Measurements from ENCODE around the gene ARHGAP20. TPM values are rescaled to one million over a fixed set of nuclear protein-coding genes. Genes with fewer than 3 reads are reported as not detected.

ARHGAP20 gene
- total and polyA plus RNA-seq, 9 of the 15 experiments (the other 6 are each of a cell fraction or from before 2014, with no cell fraction given): 0.07 TPM; not detected in 8

- no peak overlapping the region for H2AFZ ChIP-seq (ENCODE audit: low read depth, low read length)
- in situ Hi-C loops (cut with MboI): no loop called here
- POLR2A ChIA-PET: interaction anchor here (0.7 kb wide), 1 partner anchor 21 kb away, joined by 4 read pairs; no protein-coding TSS in a partner anchor
- H3K9me1 ChIP-seq (ENCODE audit: control insufficient read depth, insufficient read depth, low read length): no peaks in the 10 kb centered on the region
- H3K4me2 ChIP-seq (ENCODE audit: insufficient read depth, low read length): no peak overlapping the region
- H4K20me1 ChIP-seq (replicated peaks; ENCODE audit: control insufficient read depth, insufficient read depth, low read length): no peaks in the 10 kb centered on the region
- H3K27me3 ChIP-seq (ENCODE audit: control insufficient read depth in 2 of 2, insufficient read depth in 2 of 2, low read length in 2 of 2): no peaks in the 10 kb centered on the region
- WGBS (ENCODE audit: insufficient coverage, low coverage, missing lambda C conversion rate): 0% methylated on average over 1 of the region's 1 CpG
- CTCF ChIA-PET (ENCODE audit: low intra/inter-chr PET ratio): no interaction called here
- no peak for ATAC-seq
- DNase-seq (ENCODE audit: extremely low read depth in 1 of 4, low spot score in 3 of 4): no peak
- no peak for TF ChIP-seq ZFP1 (CRISPR knock-in tag; IDR thresholded peaks at IDR 0.05)
- TF ChIP-seq RAD21 (CRISPR knock-in tag; conservative IDR thresholded peaks at IDR 0.05 in 1 of 2, IDR thresholded peaks at IDR 0.05 in 1 of 2): 0 out of 4 replicates have a peak, but pooled peaks of 1 of the 2 experiments have one; percentile 12
- intact Hi-C loops (cut with micrococcal nuclease): no loop called here
- no peak overlapping the region for H3K27ac ChIP-seq (ENCODE audit: extremely low read depth, low read depth, low read length)
- no peak overlapping the region for H3K9ac ChIP-seq (ENCODE audit: insufficient read depth in 1 of 2, low read depth in 2 of 2, low read length in 2 of 2)
- H3K9me3 ChIP-seq (replicated peaks; ENCODE audit: control insufficient read depth, insufficient read depth, low read depth, low read length): no peaks in the 10 kb centered on the region
- FAIRE-seq: no peak
- no TSS peak for BruUV-seq (replicated peaks)
- no peaks in the 10 kb centered on the region for H3K79me2 ChIP-seq (ENCODE audit: control insufficient read depth, insufficient read depth, low read length)
- no peaks in the 10 kb centered on the region for H3K4me1 ChIP-seq (replicated peaks in 1 of 2; ENCODE audit: control insufficient read depth in 2 of 2, insufficient read depth in 2 of 2, low read length in 2 of 2)
- H3K36me3 ChIP-seq (ENCODE audit: control insufficient read depth, insufficient read depth, low read length): no peaks in the 10 kb centered on the region
- no peak overlapping the region for H3K4me3 ChIP-seq
Observed at GRCh38 chr11:110738641-110739040, 26.4 kb upstream of the ARHGAP20 start.

GRCh38 chr11:110737593-110737992, 25.4 kb upstream of the ARHGAP20 start:
- Histone ChIP-seq H3K9me3 (replicated peaks; ENCODE audit: control insufficient read depth, insufficient read depth, low read depth, low read length) (no peaks in the 10 kb centered on the region), H3K4me2 (ENCODE audit: insufficient read depth, low read length) (no peak overlapping the region), H3K27me3 (ENCODE audit: control insufficient read depth in 2 of 2, insufficient read depth in 2 of 2, low read length in 2 of 2) (no peaks in the 10 kb centered on the region), H3K79me2 (ENCODE audit: control insufficient read depth, insufficient read depth, low read length) (no peaks in the 10 kb centered on the region), H3K4me1 (replicated peaks in 1 of 2; ENCODE audit: control insufficient read depth in 2 of 2, insufficient read depth in 2 of 2, low read length in 2 of 2) (no peaks in the 10 kb centered on the region), H3K4me3 (no peak overlapping the region), H4K20me1 (replicated peaks; ENCODE audit: control insufficient read depth, insufficient read depth, low read length) (no peaks in the 10 kb centered on the region), H3K36me3 (ENCODE audit: control insufficient read depth, insufficient read depth, low read length) (no peaks in the 10 kb centered on the region), H3K27ac (ENCODE audit: extremely low read depth, low read depth, low read length) (no peak overlapping the region), H3K9ac (ENCODE audit: insufficient read depth in 1 of 2, low read depth in 2 of 2, low read length in 2 of 2) (no peak overlapping the region), H2AFZ (ENCODE audit: low read depth, low read length) (no peak overlapping the region), H3K9me1 (ENCODE audit: control insufficient read depth, insufficient read depth, low read length) (no peaks in the 10 kb centered on the region)
- intact Hi-C loops (cut with micrococcal nuclease): no loop called here
- BruUV-seq (replicated peaks): no TSS peak
- in situ Hi-C loops (cut with MboI): no loop called here
- DNase-seq (ENCODE audit: extremely low read depth in 1 of 4, low spot score in 3 of 4) (no peak), ATAC-seq (no peak), FAIRE-seq (no peak)
- ChIA-PET CTCF (ENCODE audit: low intra/inter-chr PET ratio) (no interaction called here), POLR2A (no interaction called here)
- WGBS (ENCODE audit: insufficient coverage, low coverage, missing lambda C conversion rate): 0% methylated on average over 2 of the region's 2 CpGs
- TF ChIP-seq RBM17 (IDR thresholded peaks at IDR 0.05; ENCODE audit: borderline replicate concordance, low read depth, low read length): no peak
- no peak for TF ChIP-seq BRCA1 (IDR thresholded peaks at IDR 0.05)
- TF ChIP-seq BRCA1 (CRISPR knock-in tag; IDR thresholded peaks at IDR 0.05): no peak
- no peak for TF ChIP-seq MYNN (IDR thresholded peaks at IDR 0.05)
- no peak for TF ChIP-seq MYNN (CRISPR knock-in tag; IDR thresholded peaks at IDR 0.05)
- TF ChIP-seq ZBTB17 (CRISPR knock-in tag; IDR thresholded peaks at IDR 0.05): no peak
- TF ChIP-seq VEZF1 (CRISPR knock-in tag; IDR thresholded peaks at IDR 0.05): no peak
- TF ChIP-seq HLTF (IDR thresholded peaks at IDR 0.05): no peak
- no peak for TF ChIP-seq ARID4B (CRISPR knock-in tag; IDR thresholded peaks at IDR 0.05)
- no peak for TF ChIP-seq ESRRB (CRISPR knock-in tag; IDR thresholded peaks at IDR 0.05; ENCODE audit: borderline replicate concordance)
